ENCODE data around the gene TCERG1L. TPM values are rescaled to one million over a fixed set of nuclear protein-coding genes. Genes with fewer than 3 reads are reported as not detected.
A peak's percentile ranks its signal among the peaks of the same experiment; 100 is the strongest.

The TCERG1L gene
- total RNA-seq, 1 donor from 2014 or later, result 0.91 TPM

- DNase-seq (ENCODE audit: low spot score), result no peak
Observed at GRCh38 chr10:131226446-131227162, 84.9 kb downstream of the TCERG1L start.

DNA sequence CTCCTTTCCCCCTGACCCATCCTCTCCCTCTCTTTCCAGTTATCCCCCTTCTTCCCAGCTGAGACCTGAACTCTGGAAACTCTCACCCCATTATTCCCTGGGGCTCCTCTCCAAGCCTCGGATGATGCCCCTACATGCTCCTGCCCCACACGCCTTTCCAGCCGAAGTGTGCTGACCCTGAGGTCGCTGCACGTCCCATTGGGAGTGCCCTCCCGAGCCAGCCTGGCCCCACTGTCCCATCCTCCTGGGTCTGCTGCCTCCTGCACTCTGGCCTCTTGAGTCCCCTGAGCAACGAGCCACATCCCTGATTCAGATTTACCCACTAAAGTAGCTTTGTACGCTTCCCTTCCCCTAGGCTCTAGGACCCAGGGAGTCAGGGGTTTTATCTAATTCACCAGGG, 87.4 kb downstream of the TCERG1L start:
- no peak for DNase-seq (ENCODE audit: low spot score)

DNA sequence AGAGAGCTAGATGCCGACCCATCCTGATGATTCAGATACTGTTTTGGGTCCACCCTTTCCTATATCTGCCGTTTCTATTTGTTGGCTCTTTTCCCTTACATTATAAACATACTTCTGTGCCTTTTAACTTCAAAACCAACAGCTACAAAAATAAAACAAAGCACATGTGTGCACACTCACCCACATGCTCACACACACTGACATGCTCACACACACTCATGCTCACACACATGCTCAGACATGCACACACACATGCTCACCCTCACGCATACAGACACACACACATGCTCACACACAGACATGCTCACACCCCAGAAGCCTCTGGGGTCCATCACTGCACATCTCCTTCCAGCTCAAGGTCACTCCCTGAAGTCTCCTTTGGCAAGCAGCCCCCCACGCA, 88.1 kb downstream of the TCERG1L start:
- DNase-seq (ENCODE audit: low spot score), result no peak

- no peak for DNase-seq (ENCODE audit: low spot score)
Observed at GRCh38 chr10:131222986-131223385, 88.5 kb downstream of the TCERG1L start.

- DNase-seq (ENCODE audit: low spot score), result no peak
Observed at GRCh38 chr10:131221632-131222277, 89.8 kb downstream of the TCERG1L start.

- DNase-seq (ENCODE audit: low spot score), result no peak
Observed at GRCh38 chr10:131220601-131221171, 90.8 kb downstream of the TCERG1L start.

DNA sequence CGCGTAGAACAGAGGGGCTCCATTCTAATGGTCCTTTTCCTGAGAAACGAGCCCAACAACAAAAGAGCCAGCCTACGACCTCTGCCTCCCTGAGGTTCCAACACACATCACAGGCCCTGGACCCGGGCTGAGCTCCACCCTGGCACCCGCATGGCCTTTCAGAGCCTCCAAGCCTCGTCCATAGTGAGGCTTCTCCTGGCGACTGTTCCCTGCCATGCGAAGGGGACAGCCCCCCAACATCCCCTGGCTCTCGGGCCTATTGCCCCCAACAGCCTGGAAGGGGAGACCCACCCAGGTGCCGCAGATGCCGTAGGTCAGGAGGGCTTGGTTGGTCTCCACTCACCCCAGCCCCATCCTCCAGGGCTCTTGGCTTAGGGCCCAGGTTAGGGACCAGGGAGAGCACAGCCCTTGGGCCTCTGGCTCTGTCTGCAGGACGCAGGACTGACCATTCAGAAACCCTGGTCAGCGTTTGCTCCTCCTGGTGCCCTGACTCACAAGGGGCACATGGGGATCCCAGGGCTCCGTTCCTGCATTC, 91.5 kb downstream of the TCERG1L start:
- no peak for DNase-seq (ENCODE audit: low spot score)

- no peak for DNase-seq (ENCODE audit: low spot score)
Observed at GRCh38 chr10:131219584-131219886, 92.0 kb downstream of the TCERG1L start.

DNA sequence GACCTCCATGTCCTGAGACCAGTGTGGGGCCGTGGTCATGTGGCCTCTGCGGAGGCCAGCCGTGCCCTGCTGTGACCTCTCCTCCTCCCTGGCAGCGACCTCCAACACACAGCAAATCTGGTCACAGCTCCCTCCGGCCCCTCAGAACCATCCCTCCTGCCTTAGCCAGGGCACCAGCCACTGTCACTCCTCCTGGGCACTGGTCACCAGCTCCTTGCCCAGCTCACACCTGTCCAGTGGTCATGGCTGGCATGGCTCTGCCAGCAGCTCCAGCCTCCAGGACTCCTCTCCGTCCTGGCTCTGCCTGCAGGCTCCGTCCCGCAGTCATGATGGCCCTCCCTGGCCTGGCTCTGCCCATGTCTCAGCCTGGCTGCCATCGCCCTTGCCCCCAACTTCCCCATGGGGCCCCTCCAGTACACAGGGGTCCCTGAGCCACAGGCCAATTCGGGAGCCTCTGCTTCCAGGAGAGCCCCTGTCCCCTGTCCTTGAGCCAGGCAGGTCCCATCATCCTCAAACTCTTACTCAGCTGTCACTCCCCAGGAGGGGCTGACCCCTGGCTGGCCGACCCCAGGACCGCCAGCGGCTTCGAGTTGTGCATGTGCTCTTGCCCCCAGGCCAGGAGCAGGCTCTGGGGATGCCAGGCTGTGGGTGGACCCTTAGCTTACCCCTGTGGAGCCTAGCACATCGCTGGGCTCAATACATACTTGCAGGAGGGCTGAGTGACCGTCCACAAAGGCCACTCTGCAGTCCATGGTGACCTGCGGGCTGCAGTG, 92.5 kb downstream of the TCERG1L start:
- DNase-seq (ENCODE audit: low spot score), result no peak

- DNase-seq (ENCODE audit: low spot score), result no peak
Observed at GRCh38 chr10:131216681-131217230, 94.8 kb downstream of the TCERG1L start.

DNA sequence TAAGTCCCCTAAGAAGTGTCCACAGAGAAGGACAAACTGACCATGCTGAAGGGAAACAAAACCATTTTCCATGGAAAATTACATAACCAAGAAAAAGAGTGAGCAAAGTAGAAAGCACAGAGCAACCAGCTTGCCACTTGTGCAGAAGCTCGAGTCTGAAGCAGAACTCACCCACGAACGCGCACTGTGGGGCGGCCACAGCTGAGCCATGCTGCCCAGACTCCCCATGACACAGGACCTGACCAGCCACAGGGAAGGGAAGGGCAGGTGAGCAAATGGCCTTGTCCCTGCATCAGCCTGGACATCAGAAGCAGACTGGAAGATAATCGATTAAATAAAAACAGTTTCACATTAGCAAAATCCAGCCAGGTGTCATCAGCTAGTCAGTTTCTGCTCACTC, 95.7 kb downstream of the TCERG1L start:
- DNase-seq (ENCODE audit: low spot score), result no peak

DNA sequence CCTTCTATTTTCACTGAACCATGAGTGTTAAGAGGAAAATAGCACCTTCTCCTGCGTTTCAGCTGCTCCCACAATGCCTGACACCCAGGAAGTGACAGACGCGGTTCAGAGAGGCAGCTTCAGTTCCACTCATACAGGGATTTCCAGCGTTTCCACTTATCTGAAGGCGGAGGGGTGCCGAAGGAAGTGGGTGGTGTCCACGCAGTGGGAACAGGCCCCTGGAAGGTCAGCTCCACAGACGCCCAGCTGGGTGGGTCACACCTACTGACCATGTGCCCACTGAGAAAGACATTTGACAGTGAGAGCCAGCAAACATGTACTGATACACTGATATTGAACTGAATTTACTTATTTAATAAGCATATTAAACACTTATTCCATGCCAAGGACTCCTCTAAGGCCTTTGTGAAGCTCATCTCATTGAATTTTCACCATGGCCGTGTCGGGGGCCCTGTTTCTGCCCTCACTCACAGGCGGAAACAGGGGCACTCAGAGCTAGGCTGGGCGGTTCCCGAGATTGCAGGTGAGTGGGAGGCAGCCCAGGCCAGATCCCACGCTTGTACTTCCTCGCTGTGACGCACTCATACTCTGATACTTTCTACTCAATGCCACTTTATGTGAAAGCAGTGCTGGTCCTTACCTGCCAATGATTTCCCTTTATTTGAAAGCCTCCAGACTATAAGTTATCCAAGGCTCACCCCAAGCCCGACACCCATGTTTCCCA, 96.8 kb downstream of the TCERG1L start:
- peak; percentile 18 for DNase-seq (ENCODE audit: low spot score)

DNA sequence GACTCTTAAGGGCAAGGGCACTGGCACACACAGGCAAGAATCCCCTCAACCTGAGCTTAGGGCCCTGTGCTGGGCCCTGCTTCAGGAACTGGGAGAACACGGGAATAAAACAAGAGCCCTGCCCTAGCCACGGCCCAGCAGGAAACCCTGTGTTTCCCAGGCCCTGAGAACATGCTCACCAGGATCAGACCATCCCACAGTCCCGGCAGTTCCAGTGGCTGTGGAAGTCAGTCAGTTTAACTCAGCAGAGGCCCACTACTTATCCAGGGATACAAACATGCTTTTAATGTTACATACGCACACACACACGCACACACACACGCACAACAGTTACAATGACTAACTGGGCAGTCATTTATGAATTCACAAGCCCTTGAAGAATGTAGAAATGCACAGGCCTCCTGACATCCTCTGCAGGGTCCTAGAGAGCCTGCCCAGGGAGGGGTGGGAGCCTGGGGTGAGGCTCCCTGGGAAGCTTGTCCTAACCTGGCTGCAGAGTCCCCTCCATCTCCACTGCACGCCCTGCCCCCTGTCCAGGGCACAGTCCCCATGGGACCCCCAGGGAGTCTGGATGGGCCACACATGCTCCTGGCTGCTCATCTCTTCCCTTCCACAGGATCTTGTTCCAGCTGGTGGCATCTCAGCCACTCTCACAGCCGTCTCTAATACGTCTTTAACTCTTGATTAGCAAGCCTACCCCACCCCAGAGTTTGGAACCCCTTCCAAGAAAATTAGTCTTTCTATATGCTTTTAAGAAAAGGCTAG, 97.6 kb downstream of the TCERG1L start:
- DNase-seq (ENCODE audit: low spot score), result peak; percentile 17

- DNase-seq (ENCODE audit: low spot score), result peak; percentile 32
Observed at GRCh38 chr10:131212763-131213325, 98.7 kb downstream of the TCERG1L start.

DNA sequence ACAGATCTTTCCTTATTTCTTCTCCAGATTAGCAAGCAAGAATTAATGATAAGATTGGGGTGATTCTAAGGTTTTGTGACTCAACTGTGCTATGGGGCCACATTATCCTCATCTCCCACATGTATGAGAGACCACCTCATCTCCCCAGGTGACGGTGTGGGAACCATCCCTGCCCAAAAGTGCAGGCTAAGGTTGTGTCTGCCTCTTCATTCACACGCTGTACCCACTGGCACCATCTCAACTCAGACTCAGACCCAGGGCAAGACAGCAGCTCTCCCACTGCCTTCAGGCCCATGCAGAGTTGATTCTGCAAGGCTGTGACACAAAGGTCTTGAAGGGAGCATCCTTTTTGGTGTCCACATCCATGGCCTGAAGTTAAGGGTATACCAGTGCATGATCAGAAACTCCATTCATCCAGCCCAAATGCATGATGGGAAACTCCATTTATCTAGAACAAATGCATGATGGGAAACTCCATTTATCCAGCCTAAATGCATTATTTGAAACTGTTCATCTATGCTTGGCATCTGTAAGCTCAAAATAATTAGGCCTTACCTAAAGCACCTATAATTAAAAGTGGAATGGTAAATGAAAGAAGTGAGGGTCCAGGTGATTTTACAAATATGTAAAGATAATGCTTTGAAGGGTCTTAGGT, 99.4 kb downstream of the TCERG1L start:
- peak; percentile 24 for DNase-seq (ENCODE audit: low spot score)

DNA sequence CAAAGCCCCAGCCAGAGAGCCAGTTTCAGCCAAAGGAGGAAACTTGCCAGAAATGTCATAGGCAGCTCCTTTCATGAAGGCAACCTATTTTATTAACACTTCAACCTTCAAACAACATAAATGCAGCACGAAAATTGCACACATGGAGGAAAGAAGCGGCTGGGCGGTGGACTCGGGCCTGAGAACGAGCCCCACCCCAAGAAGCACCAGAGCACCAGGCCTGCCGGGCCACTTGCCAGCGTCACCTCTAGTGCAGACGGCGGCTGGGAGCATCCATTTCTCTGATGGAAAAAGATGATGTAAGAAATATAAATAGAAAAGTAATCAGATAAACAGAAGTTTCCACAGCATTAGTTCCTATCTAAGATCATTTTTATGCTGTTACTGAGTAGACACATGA, 100.0 kb downstream of the TCERG1L start:
- peak; percentile 44 for DNase-seq (ENCODE audit: low spot score)

GRCh38 chr10:131211146-131211545, 100.4 kb downstream of the TCERG1L start:
- DNase-seq (ENCODE audit: low spot score), result peak; percentile 36

- DNase-seq (ENCODE audit: low spot score), result peak; percentile 30
Observed at GRCh38 chr10:131210181-131210580, 101.3 kb downstream of the TCERG1L start.
